HepG2 (cell line): ENCODE data around the gene ZCCHC3. TPM values are rescaled to one million over a fixed set of nuclear protein-coding genes. Genes with fewer than 3 reads are reported as not detected.

Source experiments
- ATRX ChIP-seq: sonication (generic); formaldehyde crosslinking; IDR thresholded peaks from 2 replicates; pipeline ENCODE4 v1.4.0; 2020; ENCODE audit warnings: missing genetic modification reagents, borderline replicate concordance
- CBX1 ChIP-seq: IDR thresholded peaks from one replicate; pipeline ENCODE4 v1.6.1; 2016; ENCODE audit warnings: antibody characterized with exemption, low read depth
- CTCF ChIP-seq: sonication (generic); formaldehyde crosslinking; IDR thresholded peaks from 2 replicates; pipeline ENCODE4 v1.5.0; 2020; ENCODE audit warnings: mild to moderate bottlenecking, missing genetic modification reagents, moderate library complexity
- DRAP1 ChIP-seq: IDR thresholded peaks from 2 replicates; pipeline ENCODE4 v1.6.1; 2016; ENCODE audit warnings: missing genetic modification reagents, missing compliant biosample characterization
- GRHL1 ChIP-seq: sonication (generic); formaldehyde crosslinking; conservative IDR thresholded peaks from 2 replicates; pipeline ENCODE4 v1.8.0; 2022; ENCODE audit warnings: missing genetic modification reagents
- GTF3A ChIP-seq: sonication (generic); formaldehyde crosslinking; conservative IDR thresholded peaks from 2 replicates; pipeline ENCODE4 v1.4.0; 2020; ENCODE audit warnings: mild to moderate bottlenecking, missing genetic modification reagents
- HNRNPL ChIP-seq: fragments of 200-400 bp; formaldehyde crosslinking; IDR thresholded peaks from 2 replicates; pipeline ENCODE4 v1.6.1; 2017; ENCODE audit warnings: mild to moderate bottlenecking, low read depth, low read length
- IRX3 ChIP-seq: sonication (generic); formaldehyde crosslinking; IDR thresholded peaks from 2 replicates; pipeline ENCODE4 v1.8.1; 2023; ENCODE audit warnings: mild to moderate bottlenecking, low read depth, missing genetic modification reagents, borderline replicate concordance
- KDM2A ChIP-seq: sonication (generic); formaldehyde crosslinking; IDR thresholded peaks from 2 replicates; pipeline ENCODE4 v1.4.0; 2020; ENCODE audit warnings: low read depth, missing genetic modification reagents, borderline replicate concordance
- NR1H2 ChIP-seq: sonication (generic); formaldehyde crosslinking; IDR thresholded peaks from 2 replicates; pipeline ENCODE4 v1.8.1; 2022; ENCODE audit warnings: low read depth, missing genetic modification reagents, borderline replicate concordance
- PLRG1 ChIP-seq: fragments of 450-650 bp; conservative IDR thresholded peaks from 2 replicates; pipeline ENCODE4 v1.6.1; 2016
- SP140L ChIP-seq: sonication (generic); formaldehyde crosslinking; IDR thresholded peaks from 2 replicates; pipeline ENCODE4 v1.4.0; 2020; ENCODE audit warnings: missing genetic modification reagents, borderline replicate concordance
- TCF12 ChIP-seq, 2 experiments: fragments of 450-650 bp in 1 of 2; sonication (generic) in 1 of 2; formaldehyde crosslinking in 1 of 2; IDR thresholded peaks; 2 replicates each; pipeline versions ENCODE4 v1.6.1 to v1.8.0; 2017 to 2022; ENCODE audit warnings: antibody characterized with exemption in 1 of 2, mild to moderate bottlenecking in 1 of 2, missing genetic modification reagents in 1 of 2, moderate library complexity in 1 of 2
- TRIM22 ChIP-seq: fragments of 450-650 bp; IDR thresholded peaks from 2 replicates; pipeline ENCODE4 v1.6.1; 2017
- UBTF ChIP-seq: sonication (generic); formaldehyde crosslinking; IDR thresholded peaks from 2 replicates; pipeline ENCODE4 v1.4.0; 2020; ENCODE audit warnings: mild to moderate bottlenecking, missing genetic modification reagents
- ZC3H4 ChIP-seq: sonication (generic); formaldehyde crosslinking; IDR thresholded peaks from 2 replicates; pipeline ENCODE4 v1.4.0; 2020; ENCODE audit warnings: missing genetic modification reagents, borderline replicate concordance
- ZFP62 ChIP-seq: sonication (generic); formaldehyde crosslinking; IDR thresholded peaks from 2 replicates; pipeline ENCODE4 v1.4.0; 2020; ENCODE audit warnings: missing genetic modification reagents
- ZNF274 ChIP-seq: sonication (generic); formaldehyde crosslinking; IDR thresholded peaks from 2 replicates; pipeline ENCODE4 v1.5.1; 2020; ENCODE audit warnings: mild to moderate bottlenecking, missing genetic modification reagents
- ZNF501 ChIP-seq: sonication (generic); formaldehyde crosslinking; IDR thresholded peaks from 2 replicates; pipeline ENCODE4 v1.5.1; 2020; ENCODE audit warnings: mild to moderate bottlenecking, moderate library complexity, missing genetic modification reagents
- polyA plus RNA-seq, 8 experiments: library from polyadenylated mRNA; depleted of rRNA in 3 of 8; stranded (reverse) in 7 of 8; unstranded in 1 of 8; fragments of >200 nt; fragmentation: Illumina TruSeq in 4 of 8; extraction: Trizol in 4 of 8; gene quantifications; 2 replicates each; pipeline versions ENCODE4 v1.2.1 to v1.2.3, GENCODE V29; 2011 to 2016; ENCODE audit warnings: low read depth in 4 of 8, missing spikeins in 1 of 8, mixed read lengths in 1 of 8; ENCODE audit not compliant: insufficient read depth in 1 of 8
- total RNA-seq, 5 experiments: library from RNA; depleted of rRNA; stranded (reverse); fragments of >200 nt; fragmentation: Illumina TruSeq; extraction: Trizol; gene quantifications; 2 replicates each; pipeline ENCODE4 v1.2.3, GENCODE V29; 2016; ENCODE audit warnings: low read depth in 1 of 5

The ZCCHC3 gene
- total and polyA plus RNA-seq, 2 of the 13 experiments (the other 11 are each of a cell fraction or from before 2014, with no cell fraction given) = 46.6 to 63.0 TPM

GRCh38 chr20:297925-298775, 780 bp downstream of the ZCCHC3 start (continued):
- peak; percentile 87 for TF ChIP-seq UBTF
- TF ChIP-seq SP140L = no peak; the same call in 1 of the 2 replicates
- no peak for TF ChIP-seq TRIM22
- peak; percentile 67 for TF ChIP-seq KDM2A (CRISPR knock-in tag)
- no peak for TF ChIP-seq NR1H2
- no peak for TF ChIP-seq GRHL1 (CRISPR knock-in tag)
- TF ChIP-seq DRAP1 = 0 out of 2 replicates have a peak, but pooled peaks have one; percentile 39
- peak; percentile 12; the same call in 1 of the 2 replicates for TF ChIP-seq CTCF (CRISPR knock-in tag)
- no peak for TF ChIP-seq CBX1
- peak; percentile 89 for TF ChIP-seq HNRNPL
- TF ChIP-seq ZNF274 (CRISPR knock-in tag) = peak; percentile 70; the same call in 1 of the 2 replicates
- no peak for TF ChIP-seq PLRG1
- TF ChIP-seq ZC3H4 (CRISPR knock-in tag) = no peak; the same call in 1 of the 2 replicates
- TF ChIP-seq ATRX (CRISPR knock-in tag) = no peak
- no peak; the same call in 1 of the 2 replicates for TF ChIP-seq IRX3
- TF ChIP-seq TCF12 (IDR thresholded peaks at IDR 0.05) = no peak
- peak; percentile 92 for TF ChIP-seq TCF12 (CRISPR knock-in tag; IDR thresholded peaks at IDR 0.05)
- no peak; the same call in 1 of the 2 replicates for TF ChIP-seq ZNF501 (CRISPR knock-in tag)
- peak; percentile 72; the same call in 1 of the 2 replicates for TF ChIP-seq ZFP62 (CRISPR knock-in tag)
- TF ChIP-seq GTF3A = no peak; the same call in 1 of the 2 replicates
